ENCODE measurements around the gene SLC28A2. TPM values are rescaled to one million over a fixed set of nuclear protein-coding genes. Genes with fewer than 3 reads are reported as not detected.

Gene SLC28A2
- total and polyA plus RNA-seq, 9 of the 15 experiments (the other 6 are each of a cell fraction or from before 2014, with no cell fraction given) = 0.03 to 0.04 TPM; not detected in 7

DNA sequence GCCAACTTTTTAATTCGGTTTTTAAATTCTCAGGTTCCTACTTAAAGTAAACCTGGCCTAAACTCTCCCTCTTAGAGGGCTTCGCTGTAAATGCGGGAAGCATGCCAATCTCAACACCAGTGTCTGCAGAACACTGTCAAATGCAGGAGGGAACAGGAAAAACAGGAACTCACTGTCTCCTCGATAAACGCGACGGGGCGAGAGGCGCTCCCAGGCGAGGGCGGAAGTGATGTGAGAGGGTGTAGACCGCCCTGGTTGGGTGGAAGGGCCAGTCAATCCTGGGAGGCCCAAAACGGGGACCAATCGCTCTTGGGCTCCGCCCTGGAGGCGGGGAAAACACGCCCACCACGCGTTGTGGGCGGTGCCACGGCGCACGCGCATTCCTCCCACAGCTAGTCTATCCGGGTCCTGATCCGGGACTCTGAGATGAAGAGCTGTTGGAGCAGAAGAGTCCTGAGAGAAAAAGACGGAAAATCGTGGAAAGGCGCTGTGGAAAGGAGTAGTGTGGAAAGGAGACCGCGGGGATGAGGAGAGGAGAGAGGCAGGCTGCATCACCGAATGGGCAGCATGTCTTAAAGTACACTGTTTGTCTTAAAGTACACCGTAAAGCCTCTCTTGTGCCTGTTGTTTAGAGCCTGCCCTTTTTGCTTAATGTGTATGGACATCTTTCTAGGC is 27.1 kb downstream of the SLC28A2 start (continued):
- TF ChIP-seq, protein P1, sequence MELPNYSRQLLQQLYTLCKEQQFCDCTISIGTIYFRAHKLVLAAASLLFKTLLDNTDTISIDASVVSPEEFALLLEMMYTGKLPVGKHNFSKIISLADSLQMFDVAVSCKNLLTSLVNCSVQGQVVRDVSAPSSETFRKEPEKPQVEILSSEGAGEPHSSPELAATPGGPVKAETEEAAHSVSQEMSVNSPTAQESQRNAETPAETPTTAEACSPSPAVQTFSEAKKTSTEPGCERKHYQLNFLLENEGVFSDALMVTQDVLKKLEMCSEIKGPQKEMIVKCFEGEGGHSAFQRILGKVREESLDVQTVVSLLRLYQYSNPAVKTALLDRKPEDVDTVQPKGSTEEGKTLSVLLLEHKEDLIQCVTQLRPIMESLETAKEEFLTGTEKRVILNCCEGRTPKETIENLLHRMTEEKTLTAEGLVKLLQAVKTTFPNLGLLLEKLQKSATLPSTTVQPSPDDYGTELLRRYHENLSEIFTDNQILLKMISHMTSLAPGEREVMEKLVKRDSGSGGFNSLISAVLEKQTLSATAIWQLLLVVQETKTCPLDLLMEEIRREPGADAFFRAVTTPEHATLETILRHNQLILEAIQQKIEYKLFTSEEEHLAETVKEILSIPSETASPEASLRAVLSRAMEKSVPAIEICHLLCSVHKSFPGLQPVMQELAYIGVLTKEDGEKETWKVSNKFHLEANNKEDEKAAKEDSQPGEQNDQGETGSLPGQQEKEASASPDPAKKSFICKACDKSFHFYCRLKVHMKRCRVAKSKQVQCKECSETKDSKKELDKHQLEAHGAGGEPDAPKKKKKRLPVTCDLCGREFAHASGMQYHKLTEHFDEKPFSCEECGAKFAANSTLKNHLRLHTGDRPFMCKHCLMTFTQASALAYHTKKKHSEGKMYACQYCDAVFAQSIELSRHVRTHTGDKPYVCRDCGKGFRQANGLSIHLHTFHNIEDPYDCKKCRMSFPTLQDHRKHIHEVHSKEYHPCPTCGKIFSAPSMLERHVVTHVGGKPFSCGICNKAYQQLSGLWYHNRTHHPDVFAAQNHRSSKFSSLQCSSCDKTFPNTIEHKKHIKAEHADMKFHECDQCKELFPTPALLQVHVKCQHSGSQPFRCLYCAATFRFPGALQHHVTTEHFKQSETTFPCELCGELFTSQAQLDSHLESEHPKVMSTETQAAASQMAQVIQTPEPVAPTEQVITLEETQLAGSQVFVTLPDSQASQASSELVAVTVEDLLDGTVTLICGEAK (IDR thresholded peaks at IDR 0.05) = peak; percentile 87
- TF ChIP-seq, protein P1 (CRISPR knock-in tag; IDR thresholded peaks at IDR 0.05) = no peak
- TF ChIP-seq TCF7L2 (IDR thresholded peaks at IDR 0.05; ENCODE audit: low read depth, low read length) = no peak
- TF ChIP-seq, protein P2, sequence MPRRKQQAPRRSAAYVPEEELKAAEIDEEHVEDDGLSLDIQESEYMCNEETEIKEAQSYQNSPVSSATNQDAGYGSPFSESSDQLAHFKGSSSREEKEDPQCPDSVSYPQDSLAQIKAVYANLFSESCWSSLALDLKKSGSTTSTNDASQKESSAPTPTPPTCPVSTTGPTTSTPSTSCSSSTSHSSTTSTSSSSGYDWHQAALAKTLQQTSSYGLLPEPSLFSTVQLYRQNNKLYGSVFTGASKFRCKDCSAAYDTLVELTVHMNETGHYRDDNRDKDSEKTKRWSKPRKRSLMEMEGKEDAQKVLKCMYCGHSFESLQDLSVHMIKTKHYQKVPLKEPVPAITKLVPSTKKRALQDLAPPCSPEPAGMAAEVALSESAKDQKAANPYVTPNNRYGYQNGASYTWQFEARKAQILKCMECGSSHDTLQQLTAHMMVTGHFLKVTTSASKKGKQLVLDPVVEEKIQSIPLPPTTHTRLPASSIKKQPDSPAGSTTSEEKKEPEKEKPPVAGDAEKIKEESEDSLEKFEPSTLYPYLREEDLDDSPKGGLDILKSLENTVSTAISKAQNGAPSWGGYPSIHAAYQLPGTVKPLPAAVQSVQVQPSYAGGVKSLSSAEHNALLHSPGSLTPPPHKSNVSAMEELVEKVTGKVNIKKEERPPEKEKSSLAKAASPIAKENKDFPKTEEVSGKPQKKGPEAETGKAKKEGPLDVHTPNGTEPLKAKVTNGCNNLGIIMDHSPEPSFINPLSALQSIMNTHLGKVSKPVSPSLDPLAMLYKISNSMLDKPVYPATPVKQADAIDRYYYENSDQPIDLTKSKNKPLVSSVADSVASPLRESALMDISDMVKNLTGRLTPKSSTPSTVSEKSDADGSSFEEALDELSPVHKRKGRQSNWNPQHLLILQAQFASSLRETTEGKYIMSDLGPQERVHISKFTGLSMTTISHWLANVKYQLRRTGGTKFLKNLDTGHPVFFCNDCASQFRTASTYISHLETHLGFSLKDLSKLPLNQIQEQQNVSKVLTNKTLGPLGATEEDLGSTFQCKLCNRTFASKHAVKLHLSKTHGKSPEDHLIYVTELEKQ (CRISPR knock-in tag; IDR thresholded peaks at IDR 0.05) = no peak
- no peak for TF ChIP-seq BACH1 (tag; IDR thresholded peaks at IDR 0.05)
- TF ChIP-seq HNRNPK (IDR thresholded peaks at IDR 0.05; ENCODE audit: low read depth, low read length, poor library complexity, severe bottlenecking) = no peak
- TF ChIP-seq CBFB (CRISPR knock-in tag; IDR thresholded peaks at IDR 0.05) = no peak
- no peak for TF ChIP-seq ZNF224 (CRISPR knock-in tag; IDR thresholded peaks at IDR 0.05)
- no peak for TF ChIP-seq HMG20B (CRISPR knock-in tag; IDR thresholded peaks at IDR 0.05)
- no peak for TF ChIP-seq ZKSCAN3 (CRISPR knock-in tag; IDR thresholded peaks at IDR 0.05)
- TF ChIP-seq, protein P3, sequence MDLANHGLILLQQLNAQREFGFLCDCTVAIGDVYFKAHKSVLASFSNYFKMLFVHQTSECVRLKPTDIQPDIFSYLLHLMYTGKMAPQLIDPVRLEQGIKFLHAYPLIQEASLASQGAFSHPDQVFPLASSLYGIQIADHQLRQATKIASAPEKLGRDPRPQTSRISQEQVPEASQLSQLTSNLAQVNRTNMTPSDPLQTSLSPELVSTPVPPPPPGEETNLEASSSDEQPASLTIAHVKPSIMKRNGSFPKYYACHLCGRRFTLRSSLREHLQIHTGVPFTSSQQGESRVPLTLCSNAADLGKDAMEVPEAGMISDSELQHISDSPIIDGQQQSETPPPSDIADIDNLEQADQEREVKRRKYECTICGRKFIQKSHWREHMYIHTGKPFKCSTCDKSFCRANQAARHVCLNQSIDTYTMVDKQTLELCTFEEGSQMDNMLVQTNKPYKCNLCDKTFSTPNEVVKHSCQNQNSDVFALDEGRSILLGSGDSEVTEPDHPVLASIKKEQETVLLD (IDR thresholded peaks at IDR 0.05) = no peak
- TF ChIP-seq MAZ (CRISPR knock-in tag; conservative IDR thresholded peaks at IDR 0.05 in 1 of 2, IDR thresholded peaks at IDR 0.05 in 1 of 2) = peak in 1 of 2 experiments; percentile 40; a peak in 1 of 4 replicates
- no peak for TF ChIP-seq POU5F1 (IDR thresholded peaks at IDR 0.05; ENCODE audit: borderline replicate concordance, low read depth, low read length, partially characterized antibody)
- TF ChIP-seq SP1 (CRISPR knock-in tag; IDR thresholded peaks at IDR 0.05) = peak; percentile 59; the same call in 1 of the 2 replicates
